ENCODE data around the gene INO80D.
"Not testable (repeated sequence)": the region's sequence is repeated elsewhere in the genome, so short reads cannot be mapped to it uniquely, and the experiment has no call there.

- not testable (repeated sequence) for TF ChIP-seq CTCF (IDR thresholded peaks at IDR 0.05 in 4 of 5, conservative IDR thresholded peaks at IDR 0.05 in 1 of 5); POLR2A (IDR thresholded peaks at IDR 0.05)
Measured at GRCh38 chr2:206035393-206035792, 50.6 kb downstream of the INO80D start.
